Activated CD4-positive, alpha-beta T cell treated with anti-CD3 and anti-CD28 coated beads, Interleukin-2, Interleukin-6, amounts not matched to agents 100 ng/mL and 50 ng/mL, durations not matched to agents 16 hours and 8 hours (primary cell): ENCODE data around the gene WDR87.
"Not testable (repeated sequence)": the region's sequence is repeated elsewhere in the genome, so short reads cannot be mapped to it uniquely, and the experiment has no call there.

Experiments used
- DNase-seq: peaks from one replicate; pipeline ENCODE4 v3.0.0-alpha.2; 2020

Gene WDR87

DNA sequence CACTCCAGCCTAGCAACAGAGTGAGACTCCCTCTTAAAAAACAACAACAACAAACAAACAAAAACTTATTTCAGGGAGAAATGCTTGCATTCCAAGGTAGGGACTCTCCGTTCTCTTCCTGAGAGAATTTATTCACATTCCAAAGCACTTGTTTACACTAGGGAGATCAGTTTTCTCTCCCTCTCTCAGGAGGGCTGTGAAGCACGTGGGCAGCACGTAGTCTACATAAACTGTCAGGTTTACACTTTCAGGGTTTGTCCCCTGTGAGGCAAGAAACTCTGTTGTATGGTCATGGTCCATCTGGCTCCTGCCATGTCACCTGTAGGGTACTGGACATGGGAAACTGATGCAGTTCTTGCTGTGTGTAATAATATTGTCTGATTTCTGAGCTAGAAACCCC is 31.6 kb downstream of the WDR87 start:
- no peak for DNase-seq

DNA sequence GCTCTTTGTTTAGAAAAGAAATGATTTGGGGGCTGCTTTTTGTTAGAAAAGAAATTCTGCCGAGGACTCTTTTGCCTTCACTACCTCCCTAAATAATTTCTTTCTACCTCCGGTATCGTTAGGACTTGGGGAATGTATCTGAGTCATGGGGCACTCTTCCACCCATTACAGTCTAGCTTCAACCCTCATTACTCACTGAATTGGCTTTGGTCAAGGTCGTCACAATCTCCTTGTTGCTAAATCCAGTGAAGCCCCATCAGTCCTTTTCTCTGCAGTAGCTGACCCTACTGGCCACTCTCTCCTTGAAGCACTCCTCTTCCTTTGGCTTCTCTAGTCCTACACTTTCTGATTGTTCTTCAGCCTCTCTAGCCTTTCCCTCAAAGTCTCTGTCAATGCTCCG is 34.0 kb downstream of the WDR87 start:
- no peak for DNase-seq

DNA sequence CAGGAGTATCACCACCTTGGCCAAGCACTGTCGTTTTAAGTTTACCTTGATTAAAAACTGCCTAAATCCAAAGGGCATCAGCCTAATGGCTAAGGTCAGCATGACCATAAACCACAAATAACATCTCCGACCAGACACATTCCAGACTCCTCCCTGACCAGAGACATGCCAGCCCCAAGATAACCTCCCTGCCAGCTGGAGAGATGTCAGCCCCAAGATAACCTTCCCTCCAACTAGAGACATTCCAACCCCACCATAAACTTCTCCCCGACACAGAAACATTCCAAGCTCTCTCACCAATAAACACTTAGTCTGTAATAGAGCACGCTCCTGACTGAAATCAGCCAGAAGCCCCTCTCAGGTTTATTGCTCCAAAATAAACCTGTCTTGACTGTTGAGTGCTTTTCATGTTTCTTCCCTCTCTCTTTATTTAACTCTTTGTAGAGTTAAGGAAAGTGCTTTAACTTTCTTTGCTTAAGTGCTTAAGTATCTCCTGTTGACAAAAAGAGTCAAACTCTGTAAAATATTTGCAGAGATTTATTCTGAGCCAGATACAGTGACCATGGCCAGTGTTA is 36.5 kb downstream of the WDR87 start:
- no peak for DNase-seq

DNA sequence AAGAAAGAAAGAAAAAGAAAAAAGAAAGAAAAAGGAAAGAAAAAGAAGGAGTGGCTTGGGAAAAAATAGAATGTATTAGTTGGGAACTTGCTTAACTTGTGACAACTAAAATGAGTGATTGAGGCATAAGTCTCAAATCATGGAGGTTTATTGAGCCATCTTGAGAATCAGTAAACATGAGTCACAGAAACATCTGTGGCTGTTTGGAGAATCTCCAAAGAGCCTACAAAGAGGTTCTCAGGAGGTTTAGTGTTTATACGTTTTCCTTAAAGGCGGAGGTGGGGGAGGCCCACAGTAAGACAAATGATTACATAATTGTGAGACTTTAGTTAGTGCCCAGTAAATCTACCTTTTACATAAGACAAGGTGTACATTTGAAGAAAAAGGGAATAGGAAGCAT is 38.6 kb downstream of the WDR87 start:
- no peak for DNase-seq

DNA sequence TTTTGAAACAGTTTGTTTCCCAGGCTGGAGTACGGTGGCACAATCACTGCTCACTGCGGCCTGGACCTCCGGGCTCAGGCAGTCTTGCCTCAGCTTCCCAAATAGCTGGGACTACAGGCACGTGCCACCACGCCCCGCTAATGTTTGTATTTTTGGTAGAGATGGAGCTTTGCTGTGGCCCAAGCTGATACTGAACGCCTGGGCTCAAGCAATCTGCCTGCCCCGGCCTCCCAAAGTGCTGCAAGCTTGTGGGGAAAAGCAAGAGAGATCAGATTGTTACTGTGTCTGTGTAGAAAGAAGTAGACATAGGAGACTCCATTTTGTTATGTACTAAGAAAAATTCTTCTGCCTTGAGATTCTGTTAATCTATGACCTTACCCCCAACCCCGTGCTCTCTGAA is 40.5 kb downstream of the WDR87 start:
- not testable (repeated sequence) for DNase-seq

GRCh38 chr19:37864501-37864900 is 41.9 kb downstream of the WDR87 start:
- DNase-seq = no peak

GRCh38 chr19:37855098-37855497 is 51.3 kb downstream of the WDR87 start:
- no peak for DNase-seq

DNA sequence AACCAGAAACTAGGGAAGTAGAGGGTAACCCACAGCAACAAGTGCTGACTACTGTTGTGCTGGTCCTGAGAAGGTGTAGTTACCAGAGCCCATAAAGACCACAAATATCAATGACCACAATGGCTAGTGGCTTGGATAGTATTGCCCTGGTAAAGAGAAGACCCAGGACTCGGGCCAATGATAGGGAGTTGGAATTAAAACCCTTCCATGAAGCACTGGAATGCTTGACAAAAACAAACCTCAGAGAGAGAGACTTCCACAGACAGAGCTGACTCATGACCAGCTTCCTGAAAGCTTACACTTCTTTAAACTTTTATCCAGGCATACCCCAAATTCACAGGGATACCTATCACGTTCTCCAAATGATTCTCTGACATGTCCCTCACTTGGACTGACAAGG is 60.5 kb downstream of the WDR87 start:
- no peak for DNase-seq
